AG09309 (cell line): Measurements from ENCODE around the gene GPR12.

ENCODE experiments used
- DNase-seq: peaks from one replicate; pipeline ENCODE4 v3.0.0-alpha.2; 2010; ENCODE audit warnings: low read depth
- H3K4me3 ChIP-seq: 2 replicates; pipeline ENCODE4 v1.5.1; 2011; ENCODE audit warnings: mild to moderate bottlenecking, low read depth, low read length, moderate library complexity; ENCODE audit not compliant: control insufficient read depth
- CTCF ChIP-seq: IDR thresholded peaks from 2 replicates; pipeline ENCODE4 v1.5.1; 2011; ENCODE audit warnings: mild to moderate bottlenecking, low read depth, low read length, inconsistent platforms; ENCODE audit not compliant: insufficient read depth, control insufficient read depth; ENCODE audit errors: missing control alignments

GPR12 gene

GRCh38 chr13:26718146-26718545 lies 42.4 kb downstream of the GPR12 start:
- no peak overlapping the region for H3K4me3 ChIP-seq
- no peak for TF ChIP-seq CTCF
- DNase-seq, result no peak

- DNase-seq, result no peak
- no peak for TF ChIP-seq CTCF
Observed at GRCh38 chr13:26716984-26717383, 43.6 kb downstream of the GPR12 start.

GRCh38 chr13:26713341-26713740 lies 47.2 kb downstream of the GPR12 start:
- H3K4me3 ChIP-seq, result no peak overlapping the region
- DNase-seq, result no peak
- TF ChIP-seq CTCF, result no peak

More at GRCh38 chr13:26716984-26717383, 43.6 kb downstream of the GPR12 start:
- H3K4me3 ChIP-seq, result no peak overlapping the region

GRCh38 chr13:26711211-26711610 lies 49.4 kb downstream of the GPR12 start:
- H3K4me3 ChIP-seq, result no peak overlapping the region
- DNase-seq, result no peak
- no peak for TF ChIP-seq CTCF

- DNase-seq, result no peak
- H3K4me3 ChIP-seq, result no peak overlapping the region
- TF ChIP-seq CTCF, result no peak
Observed at GRCh38 chr13:26710166-26710565, 50.4 kb downstream of the GPR12 start.

GRCh38 chr13:26709461-26709860 lies 51.1 kb downstream of the GPR12 start:
- no peak for TF ChIP-seq CTCF
- DNase-seq, result no peak

GRCh38 chr13:26708007-26708297 lies 52.6 kb downstream of the GPR12 start:
- no peak for TF ChIP-seq CTCF
- DNase-seq, result no peak
- H3K4me3 ChIP-seq, result no peak overlapping the region

More at GRCh38 chr13:26709461-26709860, 51.1 kb downstream of the GPR12 start:
- no peak overlapping the region for H3K4me3 ChIP-seq
